CD14-positive monocyte (primary cell): ENCODE measurements around the gene MAP1LC3B. TPM values are rescaled to one million over a fixed set of nuclear protein-coding genes. Genes with fewer than 3 reads are reported as not detected.

Experiments
- DNase-seq, 3 donors: peaks; one replicate each; pipeline ENCODE4 v3.0.0-alpha.2; 2011 to 2022
- H2AFZ ChIP-seq: 2 replicates; pipeline ENCODE4 v1.6.0; 2012; ENCODE audit warnings: mild to moderate bottlenecking, low read depth, low read length, inconsistent platforms; ENCODE audit not compliant: insufficient read depth, poor library complexity, severe bottlenecking
- H3K27ac ChIP-seq, 2 donors: 1 replicate in 1 of 2; 2 replicates in 1 of 2; pipeline ENCODE4 v1.5.1; 2012 to 2013; ENCODE audit warnings: low read length in 2 of 2, control low read depth in 1 of 2, inconsistent platforms in 1 of 2, low read depth in 1 of 2, mild to moderate bottlenecking in 1 of 2
- H3K27me3 ChIP-seq, 2 donors: one replicate each; pipeline versions ENCODE4 v1.6.0 to v1.6.1; 2011 to 2013; ENCODE audit warnings: low read length in 2 of 2; ENCODE audit not compliant: control insufficient read depth in 2 of 2, insufficient read depth in 2 of 2
- H3K36me3 ChIP-seq, 2 donors: replicated peaks in 1 of 2; 1 replicate in 1 of 2; 2 replicates in 1 of 2; pipeline versions ENCODE4 v1.5.1 to v1.6.1; 2012 to 2013; ENCODE audit warnings: low read length in 2 of 2, control low read depth in 1 of 2, inconsistent platforms in 1 of 2, mild to moderate bottlenecking in 1 of 2; ENCODE audit not compliant: insufficient read depth in 2 of 2, control insufficient read depth in 1 of 2
- H3K4me1 ChIP-seq, 2 donors: 1 replicate in 1 of 2; 2 replicates in 1 of 2; pipeline versions ENCODE4 v1.5.1 to v1.6.1; 2012 to 2013; ENCODE audit warnings: low read length in 2 of 2, control low read depth in 1 of 2, inconsistent platforms in 1 of 2, mild to moderate bottlenecking in 1 of 2, moderate library complexity in 1 of 2; ENCODE audit not compliant: insufficient read depth in 2 of 2, control insufficient read depth in 1 of 2
- H3K4me2 ChIP-seq: replicated peaks from 2 replicates; pipeline ENCODE3; 2012; ENCODE audit warnings: low read length, moderate library complexity, mild to moderate bottlenecking; ENCODE audit not compliant: poor library complexity, severe bottlenecking; ENCODE audit errors: extremely low read depth
- H3K4me3 ChIP-seq, 3 experiments: fragments of 200-600 bp in 1 of 3; sonication (generic) in 1 of 3; replicated peaks in 1 of 3; 1 replicate in 2 of 3; 2 replicates in 1 of 3; pipeline ENCODE4 v1.5.1; 2011 to 2013; ENCODE audit warnings: low read length in 3 of 3, mild to moderate bottlenecking in 3 of 3, control low read depth in 2 of 3, low read depth in 2 of 3, inconsistent platforms in 1 of 3, moderate library complexity in 1 of 3
- H3K79me2 ChIP-seq: 2 replicates; pipeline ENCODE4 v1.6.0; 2012; ENCODE audit warnings: mild to moderate bottlenecking, control low read depth, inconsistent platforms, low read length, moderate library complexity; ENCODE audit not compliant: insufficient read depth
- H3K9ac ChIP-seq: 2 replicates; pipeline ENCODE4 v1.6.0; 2017; ENCODE audit warnings: low read length, mild to moderate bottlenecking; ENCODE audit not compliant: insufficient read depth, poor library complexity, severe bottlenecking
- H3K9me3 ChIP-seq, 2 donors: replicated peaks in 1 of 2; 1 replicate in 1 of 2; 2 replicates in 1 of 2; pipeline versions ENCODE4 v1.5.1 to v1.6.1; 2012 to 2013; ENCODE audit warnings: low read length in 2 of 2, control low read depth in 1 of 2; ENCODE audit not compliant: control insufficient read depth in 1 of 2, insufficient read depth in 1 of 2
- H4K20me1 ChIP-seq: 2 replicates; pipeline ENCODE4 v1.6.0; 2012; ENCODE audit warnings: mild to moderate bottlenecking, low read length, control low read depth, moderate library complexity; ENCODE audit not compliant: insufficient read depth
- H3K27ac Mint-ChIP-seq, 7 donors: one replicate each; pipeline ENCODE4 v1.8.0; 2020; ENCODE audit warnings: mild to moderate bottlenecking in 7 of 7, mixed read lengths in 7 of 7, moderate library complexity in 6 of 7, inconsistent platforms in 2 of 7
- H3K27me3 Mint-ChIP-seq, 3 donors: one replicate each; pipeline ENCODE4 v1.8.0; 2021 to 2022; ENCODE audit warnings: low read depth in 3 of 3, mild to moderate bottlenecking in 3 of 3, mixed read lengths in 3 of 3, moderate library complexity in 3 of 3, inconsistent platforms in 1 of 3
- H3K36me3 Mint-ChIP-seq, 2 donors: one replicate each; pipeline ENCODE4 v1.8.0; 2020; ENCODE audit warnings: mixed read lengths in 2 of 2, inconsistent platforms in 1 of 2, mild to moderate bottlenecking in 1 of 2
- H3K4me1 Mint-ChIP-seq: one replicate; pipeline ENCODE4 v1.8.0; 2020; ENCODE audit warnings: mild to moderate bottlenecking, mixed read lengths
- H3K4me3 Mint-ChIP-seq, 2 donors: one replicate each; pipeline ENCODE4 v1.8.0; 2020; ENCODE audit warnings: mild to moderate bottlenecking in 2 of 2, mixed read lengths in 2 of 2, moderate library complexity in 1 of 2
- H3K9me3 Mint-ChIP-seq, 7 donors: one replicate each; pipeline ENCODE4 v1.8.0; 2020 to 2022; ENCODE audit warnings: mixed read lengths in 7 of 7, mild to moderate bottlenecking in 6 of 7, moderate library complexity in 6 of 7, inconsistent platforms in 2 of 7
- WGBS: methylation state at CpG from one replicate; pipeline ENCODE4 v1.1.5; 2013; ENCODE audit warnings: missing lambda C conversion rate; ENCODE audit not compliant: insufficient coverage; 5-methylcytosine and 5-hydroxymethylcytosine counted together
- intact Hi-C, 2 donors: fragments of 100-400 bp; cut with micrococcal nuclease; formaldehyde crosslinking; loops; one replicate each; pipeline versions ENCODE4 v1.15.0 to v1.15.1; 2023
- polyA plus RNA-seq, 3 donors: library from polyadenylated mRNA; depleted of rRNA in 1 of 3; unstranded in 2 of 3; stranded (reverse) in 1 of 3; fragments of 300-500 nt in 2 of 3; fragments of >200 nt in 1 of 3; fragmentation: Illumina TruSeq in 2 of 3; gene quantifications; 1 replicate in 2 of 3; 2 replicates in 1 of 3; pipeline ENCODE4 v1.2.3, GENCODE V29; 2012 to 2021
- TF ChIP-seq, protein P1 (sequence below): fragments of 200-600 bp; IDR thresholded peaks from one replicate; pipeline ENCODE4 v1.8.0; 2022; ENCODE audit warnings: antibody characterized with exemption, mild to moderate bottlenecking

The MAP1LC3B gene
- polyA plus RNA-seq, 3 donors, result 102 to 147 (median 140) TPM

DNA sequence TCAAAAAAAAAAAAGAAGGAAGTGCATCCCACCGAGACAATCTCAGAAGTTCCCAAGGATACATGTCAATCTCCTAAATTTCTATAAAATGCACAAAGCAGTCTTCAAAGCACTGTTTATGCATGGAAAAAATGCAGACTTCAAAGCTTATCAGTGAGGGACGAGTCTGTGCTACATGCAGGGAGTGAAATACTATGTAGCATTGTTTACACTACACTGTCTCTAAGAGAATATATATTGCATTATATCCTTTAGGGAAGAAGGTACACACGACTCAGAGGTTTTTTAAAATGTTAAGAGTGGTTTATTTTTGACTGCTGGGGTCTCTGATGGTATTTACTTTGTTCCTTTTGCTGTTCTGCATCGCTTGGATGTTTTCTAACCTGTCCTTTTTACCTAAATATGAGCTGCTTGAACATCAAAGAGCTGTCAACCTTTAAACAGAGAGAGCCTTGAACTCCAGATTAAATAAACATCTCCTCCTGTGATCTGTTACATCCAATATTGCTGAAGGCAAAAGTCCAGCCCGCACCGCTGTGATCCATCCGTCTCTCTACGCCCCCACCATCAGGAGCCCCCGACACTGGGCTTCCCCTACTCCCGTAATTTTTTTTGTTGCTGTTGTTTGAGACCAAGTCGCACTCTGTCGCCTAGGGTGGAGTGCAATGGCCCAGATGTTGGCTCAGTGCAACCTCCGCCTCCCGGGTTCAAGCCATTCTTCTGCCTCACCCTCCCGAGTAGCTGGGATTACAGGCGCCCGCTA, 9.9 kb upstream of the MAP1LC3B start:
- Histone ChIP-seq H3K27ac (no peak overlapping the region), H3K4me2 (peak overlapping the region; percentile 81), H2AFZ (no peak overlapping the region), H3K79me2 (no peaks in the 10 kb centered on the region), H3K4me1 (peaks cover 22 to 32% of the 10 kb centered on the region in 2 donors), H3K27me3 (peaks cover 7 to 14% of the 10 kb centered on the region in 2 donors), H4K20me1 (peaks cover 25% of the 10 kb centered on the region), H3K4me3 (peak overlapping the region in 1 of 3 experiments; percentile 80), H3K9me3 (no peaks in the 10 kb centered on the region), H3K9ac (peak overlapping the region; percentile 66), H3K36me3 (no peaks in the 10 kb centered on the region)
- peaks cover 0 to 9% (median 0%) of the 10 kb centered on the region in 7 donors for H3K9me3 Mint-ChIP-seq
- TF ChIP-seq, protein P1, sequence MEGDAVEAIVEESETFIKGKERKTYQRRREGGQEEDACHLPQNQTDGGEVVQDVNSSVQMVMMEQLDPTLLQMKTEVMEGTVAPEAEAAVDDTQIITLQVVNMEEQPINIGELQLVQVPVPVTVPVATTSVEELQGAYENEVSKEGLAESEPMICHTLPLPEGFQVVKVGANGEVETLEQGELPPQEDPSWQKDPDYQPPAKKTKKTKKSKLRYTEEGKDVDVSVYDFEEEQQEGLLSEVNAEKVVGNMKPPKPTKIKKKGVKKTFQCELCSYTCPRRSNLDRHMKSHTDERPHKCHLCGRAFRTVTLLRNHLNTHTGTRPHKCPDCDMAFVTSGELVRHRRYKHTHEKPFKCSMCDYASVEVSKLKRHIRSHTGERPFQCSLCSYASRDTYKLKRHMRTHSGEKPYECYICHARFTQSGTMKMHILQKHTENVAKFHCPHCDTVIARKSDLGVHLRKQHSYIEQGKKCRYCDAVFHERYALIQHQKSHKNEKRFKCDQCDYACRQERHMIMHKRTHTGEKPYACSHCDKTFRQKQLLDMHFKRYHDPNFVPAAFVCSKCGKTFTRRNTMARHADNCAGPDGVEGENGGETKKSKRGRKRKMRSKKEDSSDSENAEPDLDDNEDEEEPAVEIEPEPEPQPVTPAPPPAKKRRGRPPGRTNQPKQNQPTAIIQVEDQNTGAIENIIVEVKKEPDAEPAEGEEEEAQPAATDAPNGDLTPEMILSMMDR, result no peak
- peaks cover 26% of the 10 kb centered on the region for H3K4me1 Mint-ChIP-seq
- 68% methylated on average over 7 of the region's 17 CpGs for WGBS
- intact Hi-C loops, result loop anchor here in 1 of 2 donors (5.0 kb wide), 1 partner anchor 65 kb away; the partner anchor contains the start of gene C16orf95
- peak overlapping the region in 2 of 7 donors; percentile 13 to 40 for H3K27ac Mint-ChIP-seq
- H3K36me3 Mint-ChIP-seq, result peaks cover 8 to 9% of the 10 kb centered on the region in 2 donors
- peaks cover 18 to 38% (median 35%) of the 10 kb centered on the region in 3 donors for H3K27me3 Mint-ChIP-seq
- peak overlapping the region; percentile 84 to 87 for H3K4me3 Mint-ChIP-seq
- no peak for DNase-seq

DNA sequence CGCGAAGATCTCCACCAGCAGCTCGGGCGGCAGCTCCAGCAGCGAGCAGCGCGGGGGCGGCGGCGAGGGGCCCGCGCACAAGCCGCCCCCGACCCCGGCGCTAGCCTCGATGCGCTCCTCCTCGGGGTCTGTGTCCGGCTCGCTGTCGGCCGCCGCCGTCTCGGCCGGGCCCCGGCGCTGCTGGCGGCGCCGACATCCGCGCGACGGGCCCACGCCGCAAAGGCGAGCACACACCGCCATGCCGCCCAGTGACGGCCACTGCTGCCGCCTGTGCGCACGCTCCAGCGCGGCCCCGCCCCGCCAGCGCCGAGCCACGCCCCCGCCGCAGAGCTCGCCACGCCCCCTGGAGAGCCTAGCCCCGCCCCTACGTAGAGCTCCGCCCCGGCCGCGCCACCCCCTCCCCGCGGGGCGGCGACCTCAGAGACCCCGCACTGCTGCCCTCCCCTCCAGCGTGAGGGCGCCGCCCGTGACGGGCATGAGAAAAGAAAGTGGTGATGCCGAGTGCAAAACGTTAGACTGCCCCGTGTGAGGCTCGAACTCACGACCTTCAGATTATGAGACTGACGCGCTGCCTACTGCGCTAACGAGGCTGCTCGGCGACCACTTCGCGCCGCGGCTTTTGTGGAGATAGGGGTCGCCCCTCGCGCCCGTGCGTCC, 8.5 kb upstream of the MAP1LC3B start, which contains the start of gene FBXO31:
FBXO31 (minus strand) TSS at position 272 of the 657 bp plus-strand sequence; CDS start at position 240, 32 bp downstream.
- Mint-ChIP-seq H3K27ac (peak within 1 kb of the TSS; percentile 77 to 93 (median 88)), H3K4me3 (peak within 1 kb of the TSS; percentile 87 to 88)
- DNase-seq, result peak; percentile 64 to 79 (median 72)

More for the DNA sequence above, 8.5 kb upstream of the MAP1LC3B start, which contains the start of gene FBXO31:
- Mint-ChIP-seq H3K36me3 (peaks cover 6 to 7% of the 10 kb centered on the region in 2 donors), H3K4me1 (peaks cover 39% of the 10 kb centered on the region), H3K27me3 (peaks cover 16 to 30% (median 29%) of the 10 kb centered on the region in 3 donors), H3K9me3 (peaks cover 0 to 5% (median 0%) of the 10 kb centered on the region in 7 donors)
- Histone ChIP-seq H3K4me3 (peak within 1 kb of the TSS; percentile 52 to 80 (median 59)), H3K27me3 (peaks cover 7 to 14% of the 10 kb centered on the region in 2 donors), H3K36me3 (no peaks in the 10 kb centered on the region), H3K27ac (peak within 1 kb of the TSS; percentile 70 to 82), H3K9me3 (no peaks in the 10 kb centered on the region), H3K4me1 (peaks cover 33 to 44% of the 10 kb centered on the region in 2 donors), H3K4me2 (peak within 1 kb of the TSS; percentile 81), H4K20me1 (peaks cover 22% of the 10 kb centered on the region), H3K9ac (peak within 1 kb of the TSS; percentile 66), H3K79me2 (no peaks in the 10 kb centered on the region), H2AFZ (peak within 1 kb of the TSS; percentile 89)
- TF ChIP-seq, protein P1, result no peak
- intact Hi-C loops, result loop anchor here in 1 of 2 donors (5.0 kb wide), 1 partner anchor 66 kb away; the partner anchor contains the start of gene C16orf95
- under 1% methylated on average over 92 of the region's 92 CpGs for WGBS
